Measurements from ENCODE around the gene TAOK1. TPM values are rescaled to one million over a fixed set of nuclear protein-coding genes. Genes with fewer than 3 reads are reported as not detected.

Gene TAOK1
- total and polyA plus RNA-seq, 10 of the 15 experiments (the other 5 are each of a cell fraction or from before 2014, with no cell fraction given): 2.0 to 27.1 (median 11.8) TPM

DNA sequence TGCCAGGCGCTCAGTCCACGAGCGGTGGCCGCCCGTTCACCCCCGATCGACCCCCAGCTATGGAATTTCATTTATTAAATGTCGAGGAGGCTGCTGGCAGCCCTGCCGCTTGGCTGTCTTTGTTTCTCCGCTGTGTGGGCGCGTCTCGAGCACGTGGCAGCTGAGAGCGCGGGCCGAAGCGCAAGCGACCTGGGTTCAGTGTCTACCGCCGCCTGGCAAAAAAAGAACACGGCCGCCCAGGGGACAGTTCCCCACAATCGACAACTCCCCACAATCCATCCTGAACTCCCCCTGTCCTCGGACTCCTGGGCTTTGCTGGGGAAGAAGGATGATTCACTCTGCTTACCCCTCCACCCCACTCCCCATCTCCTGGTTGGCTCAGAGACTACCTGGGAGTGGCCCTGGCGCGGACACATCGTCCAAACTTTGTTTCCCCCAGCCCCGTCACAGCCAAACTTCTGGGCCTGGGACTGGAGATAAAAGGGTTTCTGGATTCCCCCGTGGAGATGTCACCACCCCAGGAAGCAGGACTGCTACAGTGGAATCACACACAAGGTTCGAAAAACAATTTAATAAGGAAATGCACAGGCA lies 201.1 kb downstream of the TAOK1 start (continued):
- TF ChIP-seq, protein P1, sequence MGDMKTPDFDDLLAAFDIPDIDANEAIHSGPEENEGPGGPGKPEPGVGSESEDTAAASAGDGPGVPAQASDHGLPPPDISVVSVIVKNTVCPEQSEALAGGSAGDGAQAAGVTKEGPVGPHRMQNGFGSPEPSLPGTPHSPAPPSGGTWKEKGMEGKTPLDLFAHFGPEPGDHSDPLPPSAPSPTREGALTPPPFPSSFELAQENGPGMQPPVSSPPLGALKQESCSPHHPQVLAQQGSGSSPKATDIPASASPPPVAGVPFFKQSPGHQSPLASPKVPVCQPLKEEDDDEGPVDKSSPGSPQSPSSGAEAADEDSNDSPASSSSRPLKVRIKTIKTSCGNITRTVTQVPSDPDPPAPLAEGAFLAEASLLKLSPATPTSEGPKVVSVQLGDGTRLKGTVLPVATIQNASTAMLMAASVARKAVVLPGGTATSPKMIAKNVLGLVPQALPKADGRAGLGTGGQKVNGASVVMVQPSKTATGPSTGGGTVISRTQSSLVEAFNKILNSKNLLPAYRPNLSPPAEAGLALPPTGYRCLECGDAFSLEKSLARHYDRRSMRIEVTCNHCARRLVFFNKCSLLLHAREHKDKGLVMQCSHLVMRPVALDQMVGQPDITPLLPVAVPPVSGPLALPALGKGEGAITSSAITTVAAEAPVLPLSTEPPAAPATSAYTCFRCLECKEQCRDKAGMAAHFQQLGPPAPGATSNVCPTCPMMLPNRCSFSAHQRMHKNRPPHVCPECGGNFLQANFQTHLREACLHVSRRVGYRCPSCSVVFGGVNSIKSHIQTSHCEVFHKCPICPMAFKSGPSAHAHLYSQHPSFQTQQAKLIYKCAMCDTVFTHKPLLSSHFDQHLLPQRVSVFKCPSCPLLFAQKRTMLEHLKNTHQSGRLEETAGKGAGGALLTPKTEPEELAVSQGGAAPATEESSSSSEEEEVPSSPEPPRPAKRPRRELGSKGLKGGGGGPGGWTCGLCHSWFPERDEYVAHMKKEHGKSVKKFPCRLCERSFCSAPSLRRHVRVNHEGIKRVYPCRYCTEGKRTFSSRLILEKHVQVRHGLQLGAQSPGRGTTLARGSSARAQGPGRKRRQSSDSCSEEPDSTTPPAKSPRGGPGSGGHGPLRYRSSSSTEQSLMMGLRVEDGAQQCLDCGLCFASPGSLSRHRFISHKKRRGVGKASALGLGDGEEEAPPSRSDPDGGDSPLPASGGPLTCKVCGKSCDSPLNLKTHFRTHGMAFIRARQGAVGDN (IDR thresholded peaks at IDR 0.05): peak; percentile 88
- TF ChIP-seq TARDBP (IDR thresholded peaks at IDR 0.05; ENCODE audit: borderline replicate concordance) (peak; percentile 35; the same call in 1 of the 2 replicates), CHD2 (IDR thresholded peaks at IDR 0.05; ENCODE audit: borderline replicate concordance, low read depth, low read length) (0 out of 2 replicates have a peak, but pooled peaks have one; percentile 36), STAT1 (conservative IDR thresholded peaks at IDR 0.05) (no peak)

DNA sequence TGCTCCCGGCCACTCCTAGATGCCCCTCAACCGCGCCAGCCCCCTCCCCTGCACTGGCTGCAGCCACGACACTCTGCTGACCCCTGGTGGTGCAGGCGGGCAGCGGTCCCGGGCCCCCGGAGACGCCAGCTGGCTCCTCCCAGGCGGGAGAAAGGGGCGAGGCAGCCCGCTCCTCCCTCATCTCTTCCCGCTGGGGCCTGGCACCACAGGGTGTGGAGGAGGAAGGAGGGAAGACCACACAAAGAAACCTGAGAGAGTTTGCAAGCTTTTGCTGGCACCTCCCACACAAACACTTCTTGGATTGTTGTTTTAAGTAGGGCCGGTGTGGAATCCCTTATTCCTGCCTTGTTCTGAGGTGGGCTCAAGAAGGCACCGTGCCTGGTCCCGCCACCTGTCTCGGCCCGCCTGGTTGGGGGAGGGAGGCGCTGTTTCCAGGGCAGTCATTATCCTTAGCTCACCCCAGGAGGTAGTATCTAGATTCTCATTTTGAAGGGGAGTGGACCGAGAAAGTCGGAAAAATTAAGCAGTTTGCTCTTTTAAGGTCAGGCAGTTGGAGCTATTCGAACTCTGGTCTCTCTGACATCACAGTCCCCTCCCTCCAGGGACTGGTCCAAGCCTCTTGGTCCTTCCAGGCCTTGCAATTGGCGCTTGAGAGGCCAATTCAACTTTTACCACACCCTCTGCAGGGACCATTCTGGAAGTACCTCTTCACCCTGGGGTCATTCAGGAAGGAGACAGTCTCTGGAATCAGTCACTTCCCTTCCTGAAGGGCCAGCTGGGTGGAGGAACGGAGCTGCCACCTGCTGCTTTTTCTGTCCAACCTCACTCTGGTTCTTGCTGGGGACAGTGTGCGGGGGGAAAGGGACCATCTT lies 201.8 kb downstream of the TAOK1 start:
- Histone ChIP-seq H3K36me3 (ENCODE audit: control insufficient read depth in 2 of 2, insufficient read depth in 2 of 2, low read length in 1 of 2) (no peaks in the 10 kb centered on the region), H2AFZ (ENCODE audit: control insufficient read depth, low read depth, low read length) (peak overlapping the region; percentile 95), H4K20me1 (ENCODE audit: control insufficient read depth, insufficient read depth) (no peaks in the 10 kb centered on the region), H3K4me1 (ENCODE audit: control insufficient read depth, insufficient read depth, low read length) (peaks cover 41% of the 10 kb centered on the region), H3K79me2 (ENCODE audit: control insufficient read depth, insufficient read depth, low read length) (peaks cover 24% of the 10 kb centered on the region), H3K4me2 (ENCODE audit: control insufficient read depth, insufficient read depth) (peak overlapping the region; percentile 100), H3K4me3 (no peak overlapping the region), H3K9me3 (replicated peaks; ENCODE audit: control insufficient read depth, insufficient read depth, low read length) (no peaks in the 10 kb centered on the region), H3K27ac (ENCODE audit: control insufficient read depth, insufficient read depth) (no peak overlapping the region), H3K27me3 (replicated peaks in 1 of 2; ENCODE audit: control insufficient read depth in 2 of 2, insufficient read depth in 2 of 2, low read length in 1 of 2) (no peaks in the 10 kb centered on the region; a peak in 1 of 4 replicates), H3K9ac (ENCODE audit: control insufficient read depth, insufficient read depth, low read length) (no peak overlapping the region)
- ChIA-PET SMC1A (ENCODE audit: uncharacterized antibody, unreplicated experiment) (interaction anchor here (0.7 to 3.0 kb wide), 8 partner anchors 8 to 222 kb away, joined by 3 to 17 read pairs (median 6); no protein-coding TSS in a partner anchor), RAD21 (ENCODE audit: unreplicated experiment) (interaction anchor here (0.6 to 2.9 kb wide), 11 partner anchors 11 to 468 kb away, joined by 3 to 20 read pairs (median 4); no protein-coding TSS in a partner anchor), POLR2A (interaction anchor here (0.6 to 1.4 kb wide), 3 partner anchors 11 to 22 kb away, joined by 3 to 9 read pairs (median 4); no protein-coding TSS in a partner anchor), CTCF (interaction anchor here (0.6 to 5.0 kb wide), 28 partner anchors 9 to 699 kb away, joined by 3 to 72 read pairs (median 4); partner anchors contain the start of genes TAOK1 and TP53I13)
- 19% methylated on average over 25 of the region's 25 CpGs for WGBS (ENCODE audit: insufficient coverage, insufficient replicate concordance, low lambda C conversion rate, missing lambda C conversion rate)
- in situ Hi-C loops (cut with MboI) (no loop called here), intact Hi-C loops (cut with micrococcal nuclease; ENCODE audit: unreplicated experiment) (loop anchor here (1.0 to 10.0 kb wide), 2 partner anchors 12 to 227 kb away; no protein-coding TSS in a partner anchor)
- FAIRE-seq (peak; percentile 62), ATAC-seq (peak; percentile 71), DNase-seq (ENCODE audit: low read depth, low spot score) (no peak)
- no TSS peak for BruUV-seq (replicated peaks)
- TF ChIP-seq TCF3 (IDR thresholded peaks at IDR 0.05; ENCODE audit: borderline replicate concordance, insufficient read depth, low read depth, low read length) (peak; percentile 86), STAT1 (conservative IDR thresholded peaks at IDR 0.05) (no peak), IRF4 (IDR thresholded peaks at IDR 0.05; ENCODE audit: low read depth, low read length) (no peak), BHLHE40 (IDR thresholded peaks at IDR 0.05; ENCODE audit: borderline replicate concordance in 1 of 2, low read depth in 2 of 2, low read length in 1 of 2) (peak; percentile 37 to 61; a peak in 2 of 4 replicates), RAD21 (IDR thresholded peaks at IDR 0.05; ENCODE audit: insufficient read depth, low read depth, low read length) (peak; percentile 76)
- TF ChIP-seq, protein P2, sequence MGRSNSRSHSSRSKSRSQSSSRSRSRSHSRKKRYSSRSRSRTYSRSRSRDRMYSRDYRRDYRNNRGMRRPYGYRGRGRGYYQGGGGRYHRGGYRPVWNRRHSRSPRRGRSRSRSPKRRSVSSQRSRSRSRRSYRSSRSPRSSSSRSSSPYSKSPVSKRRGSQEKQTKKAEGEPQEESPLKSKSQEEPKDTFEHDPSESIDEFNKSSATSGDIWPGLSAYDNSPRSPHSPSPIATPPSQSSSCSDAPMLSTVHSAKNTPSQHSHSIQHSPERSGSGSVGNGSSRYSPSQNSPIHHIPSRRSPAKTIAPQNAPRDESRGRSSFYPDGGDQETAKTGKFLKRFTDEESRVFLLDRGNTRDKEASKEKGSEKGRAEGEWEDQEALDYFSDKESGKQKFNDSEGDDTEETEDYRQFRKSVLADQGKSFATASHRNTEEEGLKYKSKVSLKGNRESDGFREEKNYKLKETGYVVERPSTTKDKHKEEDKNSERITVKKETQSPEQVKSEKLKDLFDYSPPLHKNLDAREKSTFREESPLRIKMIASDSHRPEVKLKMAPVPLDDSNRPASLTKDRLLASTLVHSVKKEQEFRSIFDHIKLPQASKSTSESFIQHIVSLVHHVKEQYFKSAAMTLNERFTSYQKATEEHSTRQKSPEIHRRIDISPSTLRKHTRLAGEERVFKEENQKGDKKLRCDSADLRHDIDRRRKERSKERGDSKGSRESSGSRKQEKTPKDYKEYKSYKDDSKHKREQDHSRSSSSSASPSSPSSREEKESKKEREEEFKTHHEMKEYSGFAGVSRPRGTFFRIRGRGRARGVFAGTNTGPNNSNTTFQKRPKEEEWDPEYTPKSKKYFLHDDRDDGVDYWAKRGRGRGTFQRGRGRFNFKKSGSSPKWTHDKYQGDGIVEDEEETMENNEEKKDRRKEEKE (IDR thresholded peaks at IDR 0.05): no peak
- TF ChIP-seq, protein P3, sequence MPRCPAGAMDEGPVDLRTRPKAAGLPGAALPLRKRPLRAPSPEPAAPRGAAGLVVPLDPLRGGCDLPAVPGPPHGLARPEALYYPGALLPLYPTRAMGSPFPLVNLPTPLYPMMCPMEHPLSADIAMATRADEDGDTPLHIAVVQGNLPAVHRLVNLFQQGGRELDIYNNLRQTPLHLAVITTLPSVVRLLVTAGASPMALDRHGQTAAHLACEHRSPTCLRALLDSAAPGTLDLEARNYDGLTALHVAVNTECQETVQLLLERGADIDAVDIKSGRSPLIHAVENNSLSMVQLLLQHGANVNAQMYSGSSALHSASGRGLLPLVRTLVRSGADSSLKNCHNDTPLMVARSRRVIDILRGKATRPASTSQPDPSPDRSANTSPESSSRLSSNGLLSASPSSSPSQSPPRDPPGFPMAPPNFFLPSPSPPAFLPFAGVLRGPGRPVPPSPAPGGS (IDR thresholded peaks at IDR 0.05; ENCODE audit: borderline replicate concordance, insufficient read depth, low read depth, low read length, poor library complexity, severe bottlenecking): no peak

Measured in GM12878 (cell line).